HAP-1 (cell line): ENCODE results near the gene TPO.
"Not testable (repeated sequence)": the region's sequence is repeated elsewhere in the genome, so short reads cannot be mapped to it uniquely, and the experiment has no call there.

ENCODE experiments used
- DNase-seq, 2 experiments: peaks; one replicate each; pipeline ENCODE4 v3.0.0-alpha.2; 2016 to 2020; ENCODE audit warnings: low spot score in 2 of 2
- H3K27me3 ChIP-seq: fragments of 250-450 bp; sonication (Bioruptor Pico); 2 replicates; pipeline ENCODE4 v1.5.1; 2020; ENCODE audit warnings: low read depth, mild to moderate bottlenecking, moderate library complexity
- H3K36me3 ChIP-seq: fragments of 250-450 bp; sonication (Bioruptor Pico); replicated peaks from 2 replicates; pipeline ENCODE4 v1.5.1; 2020; ENCODE audit warnings: mild to moderate bottlenecking
- H3K4me1 ChIP-seq: fragments of 250-450 bp; sonication (Bioruptor Pico); 2 replicates; pipeline ENCODE4 v1.5.1; 2020; ENCODE audit warnings: mild to moderate bottlenecking
- H3K4me3 ChIP-seq: fragments of 250-450 bp; sonication (Bioruptor Pico); 2 replicates; pipeline ENCODE4 v1.5.1; 2020; ENCODE audit warnings: mild to moderate bottlenecking, moderate library complexity
- H3K9me3 ChIP-seq: fragments of 250-450 bp; sonication (Bioruptor Pico); 2 replicates; pipeline ENCODE4 v1.5.1; 2020; ENCODE audit warnings: mild to moderate bottlenecking, moderate library complexity
- in situ Hi-C: fragments of 300-500 bp; cut with MboI; formaldehyde crosslinking; loops from 3 replicates; pipeline ENCODE4 v1.14.3; 2020; ENCODE audit warnings: low sequenced_read_pairs, inconsistent platforms, mixed read lengths

The TPO gene

GRCh38 chr2:1515986-1516797 is 102.9 kb downstream of the TPO start:
- in situ Hi-C loops = no loop called here
- Histone ChIP-seq H3K4me3 (no peak overlapping the region), H3K36me3 (no peaks in the 10 kb centered on the region), H3K4me1 (no peaks in the 10 kb centered on the region), H3K9me3 (no peaks in the 10 kb centered on the region), H3K27me3 (no peaks in the 10 kb centered on the region)
- DNase-seq = no peak

DNA sequence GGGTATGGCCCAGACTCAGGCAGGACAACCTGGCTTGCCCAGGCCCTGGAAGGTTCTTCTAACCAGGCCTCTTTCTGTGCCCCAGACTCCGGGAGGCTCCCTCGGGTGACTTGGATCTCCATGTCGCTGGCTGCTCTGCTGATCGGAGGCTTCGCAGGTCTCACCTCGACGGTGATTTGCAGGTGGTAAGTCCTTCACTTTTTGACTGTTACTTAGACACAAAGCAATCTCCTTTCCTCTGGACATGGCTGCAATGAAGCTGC is 103.5 kb downstream of the TPO start:
- DNase-seq = no peak
- H3K36me3 ChIP-seq = no peaks in the 10 kb centered on the region
- no peaks in the 10 kb centered on the region for H3K27me3 ChIP-seq
- in situ Hi-C loops = no loop called here
- no peaks in the 10 kb centered on the region for H3K9me3 ChIP-seq
- H3K4me1 ChIP-seq = no peaks in the 10 kb centered on the region
- H3K4me3 ChIP-seq = no peak overlapping the region

GRCh38 chr2:1517291-1517690 is 104.0 kb downstream of the TPO start:
- H3K4me1 ChIP-seq, H3K36me3 ChIP-seq, H3K27me3 ChIP-seq, H3K4me3 ChIP-seq, H3K9me3 ChIP-seq, DNase-seq, in situ Hi-C loops: not testable (repeated sequence)

DNA sequence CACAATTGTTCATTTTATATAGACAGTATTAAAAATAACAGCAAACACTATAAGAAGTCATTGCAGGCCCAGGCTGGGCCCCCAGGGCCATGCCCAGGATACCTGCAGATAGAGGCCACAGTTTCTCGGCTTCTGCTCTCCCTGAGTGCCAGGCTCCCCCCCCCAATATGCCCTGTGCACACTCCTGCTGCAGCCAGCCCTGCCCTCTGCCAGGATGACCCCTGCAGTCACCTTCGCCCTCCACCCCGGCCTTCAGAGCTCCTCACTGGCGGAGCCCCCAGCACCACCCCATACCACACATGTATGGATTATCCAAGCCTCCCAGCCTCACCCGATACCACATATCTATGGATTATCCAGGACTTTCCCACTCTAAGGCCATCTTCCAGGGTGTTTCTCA is 104.5 kb downstream of the TPO start:
- no peaks in the 10 kb centered on the region for H3K9me3 ChIP-seq
- H3K4me3 ChIP-seq = no peak overlapping the region
- in situ Hi-C loops = no loop called here
- H3K27me3 ChIP-seq = no peaks in the 10 kb centered on the region
- no peaks in the 10 kb centered on the region for H3K36me3 ChIP-seq
- H3K4me1 ChIP-seq = no peaks in the 10 kb centered on the region
- DNase-seq = no peak

- no peaks in the 10 kb centered on the region for H3K36me3 ChIP-seq
- H3K9me3 ChIP-seq = no peaks in the 10 kb centered on the region
- no peak for DNase-seq
- in situ Hi-C loops = no loop called here
- H3K27me3 ChIP-seq = no peaks in the 10 kb centered on the region
- no peak overlapping the region for H3K4me3 ChIP-seq
- no peaks in the 10 kb centered on the region for H3K4me1 ChIP-seq
Observed at GRCh38 chr2:1518331-1518803, 105.1 kb downstream of the TPO start.

DNA sequence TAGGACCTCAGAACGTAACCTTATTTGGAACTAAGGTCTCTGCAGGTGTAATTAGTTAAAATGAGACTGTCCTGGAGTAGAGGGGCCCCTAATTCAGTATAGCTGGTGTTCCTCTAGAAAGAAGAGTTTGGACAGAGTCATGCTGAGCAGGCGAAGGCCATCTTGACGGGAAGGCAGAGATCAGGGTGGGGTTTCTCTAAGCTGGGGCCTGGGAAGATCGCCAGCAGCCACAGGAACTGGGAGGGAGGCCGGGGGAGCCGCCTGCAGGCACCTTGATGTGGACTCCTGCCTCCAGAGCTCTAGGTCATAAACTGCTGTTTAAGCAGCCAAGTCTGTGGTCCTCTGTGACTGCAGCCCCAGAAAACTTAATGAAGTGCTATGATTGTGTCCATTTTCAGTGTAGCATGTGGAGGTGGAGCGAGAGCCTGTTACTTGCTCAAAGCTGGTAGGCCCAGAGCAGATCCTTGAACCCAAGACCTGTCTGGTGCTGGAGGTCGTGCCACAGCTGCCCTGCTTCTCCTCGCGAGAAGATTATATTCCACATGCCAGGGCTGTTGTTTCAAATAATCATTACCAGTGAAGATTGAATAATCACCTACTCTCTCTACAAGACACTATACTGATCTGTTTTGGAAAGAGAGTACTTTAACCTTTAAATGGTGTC is 105.7 kb downstream of the TPO start:
- Histone ChIP-seq H3K4me3 (no peak overlapping the region), H3K4me1 (no peaks in the 10 kb centered on the region), H3K27me3 (no peaks in the 10 kb centered on the region), H3K36me3 (no peaks in the 10 kb centered on the region), H3K9me3 (no peaks in the 10 kb centered on the region)
- in situ Hi-C loops = no loop called here
- DNase-seq = no peak

DNA sequence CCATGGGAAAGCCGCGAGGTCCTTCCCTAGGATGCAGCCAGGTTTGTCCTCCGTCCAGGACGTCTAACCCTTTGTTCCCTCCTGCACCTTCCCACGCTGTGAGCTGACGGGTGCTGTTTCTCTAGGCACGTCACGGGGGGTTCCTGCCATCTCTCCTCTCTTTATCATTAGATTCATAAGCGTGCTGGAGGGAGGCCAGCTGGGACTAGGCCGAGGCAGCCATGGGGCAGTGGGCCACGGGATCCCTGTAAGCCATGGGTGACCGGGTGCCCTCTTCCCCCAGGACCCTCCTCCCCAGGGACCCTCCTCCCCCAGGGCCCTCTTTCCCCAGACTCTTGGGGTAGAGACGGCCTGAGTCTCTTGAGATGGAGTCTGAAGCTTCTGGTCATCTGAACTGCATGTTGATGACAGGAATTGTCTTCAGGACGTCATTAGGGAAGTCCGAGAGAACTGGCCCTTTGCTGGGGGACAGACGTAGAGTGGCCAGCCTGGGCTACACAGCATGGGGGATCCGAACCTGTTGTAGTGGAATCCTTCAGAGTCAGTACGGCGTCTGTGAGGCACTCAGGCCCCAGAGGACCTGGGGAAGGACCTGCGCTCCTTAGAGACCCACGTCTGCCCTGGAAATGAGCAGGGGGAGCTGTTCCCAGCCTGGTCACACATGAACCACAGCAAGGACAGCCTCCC is 108.1 kb downstream of the TPO start:
- Histone ChIP-seq H3K4me1 (no peaks in the 10 kb centered on the region), H3K9me3 (no peaks in the 10 kb centered on the region), H3K27me3 (no peaks in the 10 kb centered on the region), H3K4me3 (no peak overlapping the region), H3K36me3 (no peaks in the 10 kb centered on the region)
- in situ Hi-C loops = no loop called here
- DNase-seq = no peak

DNA sequence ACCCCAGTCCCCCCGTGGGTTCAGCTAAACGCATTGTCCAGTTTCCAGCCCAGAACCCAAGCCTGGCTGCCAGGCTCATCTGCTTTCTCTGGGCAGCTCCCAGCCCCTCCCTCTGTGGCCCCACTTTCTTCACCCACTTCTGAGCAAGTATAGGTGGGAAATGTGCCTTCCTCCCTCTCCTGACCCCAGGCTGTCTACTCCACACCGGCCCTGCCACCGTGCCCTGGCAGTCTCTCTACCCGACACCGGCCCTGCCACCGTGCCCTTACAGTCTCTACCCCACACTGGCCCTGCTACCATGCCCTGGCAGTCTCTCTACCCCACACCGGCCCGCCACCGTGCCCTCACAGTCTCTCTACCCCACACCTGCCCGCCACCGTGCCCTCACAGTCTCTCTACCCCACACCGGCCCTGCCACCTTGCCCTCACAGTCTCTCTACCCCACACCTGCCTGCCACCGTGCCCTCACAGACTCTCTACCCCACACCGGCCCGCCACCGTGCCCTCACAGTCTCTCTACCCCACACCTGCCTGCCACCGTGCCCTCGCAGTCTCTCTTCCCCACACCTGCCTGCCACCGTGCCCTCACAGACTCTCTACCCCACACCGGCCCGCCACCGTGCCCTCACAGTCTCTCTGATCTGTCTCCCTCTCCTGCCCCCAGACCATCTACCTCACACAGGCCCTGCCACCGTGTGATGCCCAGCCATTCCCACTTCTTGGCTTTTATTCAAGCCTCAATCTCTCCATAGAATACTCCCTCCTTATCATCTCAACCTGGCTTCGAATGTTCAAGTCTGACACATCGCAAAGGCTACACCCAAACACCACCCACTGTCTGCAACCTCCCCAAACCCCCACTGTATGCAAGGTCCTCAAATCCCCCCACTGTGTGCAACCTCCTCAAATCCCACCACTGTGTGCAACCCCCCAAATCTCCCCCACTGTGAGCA is 108.9 kb downstream of the TPO start:
- no peaks in the 10 kb centered on the region for H3K4me1 ChIP-seq
- H3K27me3 ChIP-seq = no peaks in the 10 kb centered on the region
- H3K36me3 ChIP-seq = no peaks in the 10 kb centered on the region
- in situ Hi-C loops = no loop called here
- H3K9me3 ChIP-seq = no peaks in the 10 kb centered on the region
- no peak for DNase-seq
- H3K4me3 ChIP-seq = no peak overlapping the region

DNA sequence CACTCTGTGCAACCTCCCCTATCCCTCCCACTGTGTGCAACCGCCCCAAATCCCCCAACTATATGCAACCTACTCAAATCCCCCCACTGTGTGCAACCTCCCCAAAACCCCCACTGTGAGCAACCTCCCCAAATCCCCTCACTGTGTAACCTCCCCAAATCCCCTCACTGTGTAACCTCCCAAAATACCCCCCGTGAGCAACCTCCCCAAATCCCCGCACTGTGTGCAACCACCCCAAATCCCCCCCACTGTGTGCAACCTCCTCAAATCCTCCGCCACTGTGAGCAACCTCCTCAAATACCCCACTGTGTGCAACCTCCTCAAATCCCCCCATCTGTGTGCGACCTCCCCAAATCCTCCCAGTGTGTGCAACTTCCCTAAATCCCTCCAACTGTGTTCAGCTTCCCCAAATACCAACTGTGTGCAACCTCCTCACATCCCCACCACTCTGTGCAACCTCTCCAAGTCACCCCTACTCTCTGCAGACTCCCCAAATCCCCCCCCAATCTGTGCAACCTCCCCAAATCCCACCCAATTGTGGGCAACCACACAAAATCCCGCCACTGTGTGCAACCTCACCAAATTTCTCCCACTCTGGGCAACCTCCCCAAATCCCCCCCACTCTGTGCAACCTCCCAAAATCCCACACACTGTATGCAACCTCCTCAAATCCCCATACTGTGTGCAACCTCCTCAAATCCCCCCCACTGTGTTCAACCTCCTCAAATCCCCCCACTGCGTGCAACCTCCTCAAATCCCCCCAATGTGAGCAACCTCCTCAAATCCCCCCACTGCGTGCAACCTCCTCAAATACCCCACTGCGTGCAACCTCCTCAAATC is 114.1 kb downstream of the TPO start:
- Histone ChIP-seq H3K9me3 (no peaks in the 10 kb centered on the region), H3K36me3 (no peaks in the 10 kb centered on the region), H3K27me3 (no peaks in the 10 kb centered on the region), H3K4me3 (no peak overlapping the region), H3K4me1 (no peaks in the 10 kb centered on the region)
- DNase-seq = no peak
- in situ Hi-C loops = no loop called here

DNA sequence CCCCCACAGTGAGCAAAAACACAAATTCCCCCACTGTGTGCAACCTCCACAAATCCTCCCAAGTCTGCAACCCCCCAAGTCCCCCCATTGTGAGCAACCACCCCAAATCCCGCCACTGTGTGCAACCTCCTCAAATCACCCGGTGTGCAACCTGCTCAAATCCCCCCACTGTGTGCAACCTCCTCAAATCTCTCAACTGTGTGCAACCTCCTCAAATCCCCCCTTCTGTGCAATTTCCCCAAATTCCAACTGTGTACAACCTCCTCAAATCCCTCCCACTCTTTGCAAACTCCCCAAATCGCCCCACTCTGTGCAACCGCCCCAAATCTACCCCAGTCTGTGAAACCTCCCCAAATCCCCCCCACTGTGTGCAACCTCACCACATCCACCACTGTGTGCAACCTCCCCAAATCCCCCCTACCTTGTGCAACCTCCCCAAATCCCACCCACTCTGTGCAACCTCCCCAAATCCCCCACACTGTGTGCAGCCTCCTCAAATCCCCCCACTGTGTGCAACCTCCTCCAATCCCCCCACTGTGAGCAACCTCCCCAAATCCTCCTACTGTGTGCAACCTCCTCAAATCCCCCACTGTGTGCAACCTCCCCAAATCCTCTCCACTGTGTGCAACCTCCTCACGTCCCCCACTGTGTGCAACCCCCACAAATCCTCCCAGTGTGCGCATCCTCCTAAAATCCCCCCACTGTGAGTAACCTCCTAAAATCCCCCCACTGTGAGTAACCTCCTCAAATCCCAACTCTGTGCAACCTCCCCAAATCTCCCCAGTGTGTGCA is 115.2 kb downstream of the TPO start:
- no peaks in the 10 kb centered on the region for H3K9me3 ChIP-seq
- in situ Hi-C loops = no loop called here
- H3K4me1 ChIP-seq = no peaks in the 10 kb centered on the region
- H3K27me3 ChIP-seq = no peaks in the 10 kb centered on the region
- H3K36me3 ChIP-seq = no peaks in the 10 kb centered on the region
- no peak for DNase-seq
- H3K4me3 ChIP-seq = no peak overlapping the region

DNA sequence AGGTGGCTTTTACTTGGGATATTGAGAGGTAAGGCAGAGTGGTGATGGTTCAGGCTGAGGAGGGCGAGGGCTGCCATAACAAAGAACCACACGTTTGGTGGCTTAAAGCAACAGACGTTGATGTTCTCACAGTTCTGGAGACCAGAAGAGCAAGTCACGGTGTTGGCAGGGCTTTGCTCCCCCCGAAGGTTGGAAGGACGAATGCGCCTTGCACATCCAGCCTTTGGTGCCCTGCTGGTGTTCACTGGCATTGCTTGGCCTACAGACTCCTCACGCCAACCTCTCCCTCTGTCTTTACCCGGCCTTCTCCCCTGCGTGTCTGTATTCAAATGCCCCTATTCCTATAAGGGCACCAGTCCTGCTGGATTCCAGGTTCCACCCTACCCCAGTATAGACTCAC is 125.4 kb downstream of the TPO start:
- Histone ChIP-seq H3K36me3 (no peaks in the 10 kb centered on the region), H3K4me3 (no peak overlapping the region), H3K4me1 (no peaks in the 10 kb centered on the region), H3K27me3 (no peaks in the 10 kb centered on the region), H3K9me3 (no peaks in the 10 kb centered on the region)
- DNase-seq = peak in 1 of 2 experiments; percentile 33
- in situ Hi-C loops = no loop called here

DNA sequence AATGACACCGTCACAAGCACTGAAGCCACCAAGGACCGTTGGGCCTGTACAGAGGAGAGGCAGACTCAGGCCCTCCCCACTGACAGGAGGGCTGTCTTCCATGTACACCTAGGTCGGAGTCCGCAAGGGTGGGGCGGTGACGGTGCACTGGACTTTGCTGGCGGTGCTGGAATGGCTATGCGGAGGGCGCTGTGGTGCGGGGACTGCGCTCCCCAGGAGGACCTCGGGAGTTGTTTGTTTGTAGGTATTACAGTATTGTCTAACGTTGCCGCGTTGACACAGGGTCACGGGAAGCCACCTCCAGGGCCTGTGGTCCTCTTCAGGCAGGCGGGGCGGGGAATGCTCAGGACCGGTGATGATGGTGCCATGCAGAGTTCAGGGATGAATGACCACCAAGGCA is 126.2 kb downstream of the TPO start:
- Histone ChIP-seq H3K27me3 (no peaks in the 10 kb centered on the region), H3K4me1 (no peaks in the 10 kb centered on the region), H3K36me3 (no peaks in the 10 kb centered on the region), H3K4me3 (no peak overlapping the region), H3K9me3 (no peaks in the 10 kb centered on the region)
- in situ Hi-C loops = no loop called here
- DNase-seq = no peak
